Measurements from ENCODE around the gene TMEM81. TPM values are rescaled to one million over a fixed set of nuclear protein-coding genes. Genes with fewer than 3 reads are reported as not detected.

TMEM81 gene
- total RNA-seq, 1 experiment from 2014 or later, result 0.91 TPM

- no peak for DNase-seq (ENCODE audit: low read depth)
- in situ Hi-C loops (cut with HindIII; ENCODE audit: low pct_unique_long_range_greater_than_20kb, low sequenced_read_pairs), result no loop called here
These were observed 1.8 kb downstream of the TMEM81 start for GRCh38 chr1:205082431-205082830.

- no peak for DNase-seq (ENCODE audit: low read depth)
- in situ Hi-C loops (cut with HindIII; ENCODE audit: low pct_unique_long_range_greater_than_20kb, low sequenced_read_pairs), result no loop called here
These were observed 6.3 kb downstream of the TMEM81 start for GRCh38 chr1:205077934-205078311.

- DNase-seq (ENCODE audit: low read depth), result no peak
- in situ Hi-C loops (cut with HindIII; ENCODE audit: low pct_unique_long_range_greater_than_20kb, low sequenced_read_pairs), result no loop called here
These were observed 6.9 kb downstream of the TMEM81 start for GRCh38 chr1:205077158-205077933.

- DNase-seq (ENCODE audit: low read depth), result no peak
- in situ Hi-C loops (cut with HindIII; ENCODE audit: low pct_unique_long_range_greater_than_20kb, low sequenced_read_pairs), result no loop called here
These were observed 8.0 kb downstream of the TMEM81 start for GRCh38 chr1:205076245-205076761.

- in situ Hi-C loops (cut with HindIII; ENCODE audit: low pct_unique_long_range_greater_than_20kb, low sequenced_read_pairs), result no loop called here
- no peak for DNase-seq (ENCODE audit: low read depth)
These were observed 8.6 kb downstream of the TMEM81 start for GRCh38 chr1:205075642-205076155.

- in situ Hi-C loops (cut with HindIII; ENCODE audit: low pct_unique_long_range_greater_than_20kb, low sequenced_read_pairs), result no loop called here
- no peak for DNase-seq (ENCODE audit: low read depth)
These were observed 9.7 kb downstream of the TMEM81 start for GRCh38 chr1:205074513-205074912.

- in situ Hi-C loops (cut with HindIII; ENCODE audit: low pct_unique_long_range_greater_than_20kb, low sequenced_read_pairs), result no loop called here
- no peak for DNase-seq (ENCODE audit: low read depth)
These were observed 10.2 kb downstream of the TMEM81 start for GRCh38 chr1:205074084-205074483.

GRCh38 chr1:205073511-205073910 lies 10.7 kb downstream of the TMEM81 start:
- in situ Hi-C loops (cut with HindIII; ENCODE audit: low pct_unique_long_range_greater_than_20kb, low sequenced_read_pairs), result no loop called here
- no peak for DNase-seq (ENCODE audit: low read depth)

- in situ Hi-C loops (cut with HindIII; ENCODE audit: low pct_unique_long_range_greater_than_20kb, low sequenced_read_pairs), result no loop called here
- DNase-seq (ENCODE audit: low read depth), result no peak
These were observed 11.4 kb downstream of the TMEM81 start for GRCh38 chr1:205072881-205073280.

GRCh38 chr1:205072286-205072685 lies 12.0 kb downstream of the TMEM81 start:
- in situ Hi-C loops (cut with HindIII; ENCODE audit: low pct_unique_long_range_greater_than_20kb, low sequenced_read_pairs), result no loop called here
- DNase-seq (ENCODE audit: low read depth), result no peak

- in situ Hi-C loops (cut with HindIII; ENCODE audit: low pct_unique_long_range_greater_than_20kb, low sequenced_read_pairs), result no loop called here
- no peak for DNase-seq (ENCODE audit: low read depth)
These were observed 12.5 kb downstream of the TMEM81 start for GRCh38 chr1:205071801-205072200.

- DNase-seq (ENCODE audit: low read depth), result no peak
- in situ Hi-C loops (cut with HindIII; ENCODE audit: low pct_unique_long_range_greater_than_20kb, low sequenced_read_pairs), result no loop called here
These were observed 13.2 kb downstream of the TMEM81 start for GRCh38 chr1:205071028-205071409.

GRCh38 chr1:205069371-205070125 lies 14.7 kb downstream of the TMEM81 start:
- DNase-seq (ENCODE audit: low read depth), result no peak
- in situ Hi-C loops (cut with HindIII; ENCODE audit: low pct_unique_long_range_greater_than_20kb, low sequenced_read_pairs), result no loop called here

GRCh38 chr1:205068457-205069040 lies 15.7 kb downstream of the TMEM81 start:
- DNase-seq (ENCODE audit: low read depth), result no peak
- in situ Hi-C loops (cut with HindIII; ENCODE audit: low pct_unique_long_range_greater_than_20kb, low sequenced_read_pairs), result no loop called here

GRCh38 chr1:205068001-205068400 lies 16.3 kb downstream of the TMEM81 start:
- DNase-seq (ENCODE audit: low read depth), result no peak
- in situ Hi-C loops (cut with HindIII; ENCODE audit: low pct_unique_long_range_greater_than_20kb, low sequenced_read_pairs), result no loop called here

- in situ Hi-C loops (cut with HindIII; ENCODE audit: low pct_unique_long_range_greater_than_20kb, low sequenced_read_pairs), result no loop called here
- no peak for DNase-seq (ENCODE audit: low read depth)
These were observed 17.2 kb downstream of the TMEM81 start for GRCh38 chr1:205067031-205067430.

- in situ Hi-C loops (cut with HindIII; ENCODE audit: low pct_unique_long_range_greater_than_20kb, low sequenced_read_pairs), result no loop called here
- no peak for DNase-seq (ENCODE audit: low read depth)
These were observed 18.0 kb downstream of the TMEM81 start for GRCh38 chr1:205066141-205066818.

- in situ Hi-C loops (cut with HindIII; ENCODE audit: low pct_unique_long_range_greater_than_20kb, low sequenced_read_pairs), result no loop called here
- no peak for DNase-seq (ENCODE audit: low read depth)
These were observed 18.6 kb downstream of the TMEM81 start for GRCh38 chr1:205065666-205066065.

All from Caki2 (cell line).